Fibroblast of mammary gland (primary cell): ENCODE results near the gene TACC3.

Source experiments
- DNase-seq: peaks from one replicate; pipeline ENCODE4 v3.0.0-alpha.2; 2010; ENCODE audit warnings: low read depth
- H3K4me3 ChIP-seq: 2 replicates; pipeline ENCODE4 v1.5.1; 2011; ENCODE audit warnings: low read depth, mild to moderate bottlenecking, low read length, moderate library complexity; ENCODE audit not compliant: control insufficient read depth
- TF ChIP-seq, protein P1 (sequence below): conservative IDR thresholded peaks from 2 replicates; pipeline ENCODE4 v1.5.1; 2011; ENCODE audit warnings: low read depth, low read length, inconsistent platforms; ENCODE audit not compliant: control insufficient read depth, insufficient read depth

Gene TACC3

DNA sequence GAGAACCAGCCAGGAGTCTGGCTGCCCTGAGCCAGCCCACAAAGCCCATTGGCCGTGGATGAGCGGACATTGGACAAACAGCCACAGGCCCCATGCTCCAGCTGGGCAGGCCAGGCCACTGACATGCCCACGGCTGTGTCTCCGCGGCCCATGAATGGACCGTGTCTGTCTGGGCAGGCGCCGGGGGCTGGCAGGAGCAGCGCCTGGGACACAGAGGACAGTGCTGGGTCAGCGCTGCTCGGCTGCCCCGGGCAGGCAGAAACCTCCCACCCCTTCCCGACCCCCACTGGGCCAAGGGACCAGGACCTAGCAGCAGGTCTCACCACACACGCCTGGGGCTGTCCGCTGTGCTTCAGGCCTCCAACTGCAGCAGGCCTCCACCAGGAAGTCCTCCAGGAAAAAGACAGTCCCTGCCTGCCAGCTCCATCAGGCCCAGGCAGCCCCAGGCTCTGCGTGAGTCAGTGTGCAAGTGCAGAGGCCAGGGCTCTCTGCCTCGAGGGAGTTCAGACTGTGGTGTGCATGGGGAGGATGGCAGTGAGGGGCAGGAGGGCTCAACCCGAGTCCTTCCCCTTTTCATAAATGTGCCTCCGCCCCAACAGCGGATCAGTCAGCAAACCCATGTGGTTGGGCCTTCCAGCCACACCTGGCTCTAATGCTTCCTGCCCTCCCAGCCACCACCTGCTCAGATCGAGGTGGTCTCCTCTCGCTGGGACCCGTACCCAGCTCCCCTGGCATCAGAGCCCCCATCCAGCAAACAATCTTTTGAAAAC is 54.6 kb downstream of the TACC3 start:
- no peak overlapping the region for H3K4me3 ChIP-seq
- no peak for DNase-seq
- TF ChIP-seq, protein P1, sequence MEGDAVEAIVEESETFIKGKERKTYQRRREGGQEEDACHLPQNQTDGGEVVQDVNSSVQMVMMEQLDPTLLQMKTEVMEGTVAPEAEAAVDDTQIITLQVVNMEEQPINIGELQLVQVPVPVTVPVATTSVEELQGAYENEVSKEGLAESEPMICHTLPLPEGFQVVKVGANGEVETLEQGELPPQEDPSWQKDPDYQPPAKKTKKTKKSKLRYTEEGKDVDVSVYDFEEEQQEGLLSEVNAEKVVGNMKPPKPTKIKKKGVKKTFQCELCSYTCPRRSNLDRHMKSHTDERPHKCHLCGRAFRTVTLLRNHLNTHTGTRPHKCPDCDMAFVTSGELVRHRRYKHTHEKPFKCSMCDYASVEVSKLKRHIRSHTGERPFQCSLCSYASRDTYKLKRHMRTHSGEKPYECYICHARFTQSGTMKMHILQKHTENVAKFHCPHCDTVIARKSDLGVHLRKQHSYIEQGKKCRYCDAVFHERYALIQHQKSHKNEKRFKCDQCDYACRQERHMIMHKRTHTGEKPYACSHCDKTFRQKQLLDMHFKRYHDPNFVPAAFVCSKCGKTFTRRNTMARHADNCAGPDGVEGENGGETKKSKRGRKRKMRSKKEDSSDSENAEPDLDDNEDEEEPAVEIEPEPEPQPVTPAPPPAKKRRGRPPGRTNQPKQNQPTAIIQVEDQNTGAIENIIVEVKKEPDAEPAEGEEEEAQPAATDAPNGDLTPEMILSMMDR = no peak

DNA sequence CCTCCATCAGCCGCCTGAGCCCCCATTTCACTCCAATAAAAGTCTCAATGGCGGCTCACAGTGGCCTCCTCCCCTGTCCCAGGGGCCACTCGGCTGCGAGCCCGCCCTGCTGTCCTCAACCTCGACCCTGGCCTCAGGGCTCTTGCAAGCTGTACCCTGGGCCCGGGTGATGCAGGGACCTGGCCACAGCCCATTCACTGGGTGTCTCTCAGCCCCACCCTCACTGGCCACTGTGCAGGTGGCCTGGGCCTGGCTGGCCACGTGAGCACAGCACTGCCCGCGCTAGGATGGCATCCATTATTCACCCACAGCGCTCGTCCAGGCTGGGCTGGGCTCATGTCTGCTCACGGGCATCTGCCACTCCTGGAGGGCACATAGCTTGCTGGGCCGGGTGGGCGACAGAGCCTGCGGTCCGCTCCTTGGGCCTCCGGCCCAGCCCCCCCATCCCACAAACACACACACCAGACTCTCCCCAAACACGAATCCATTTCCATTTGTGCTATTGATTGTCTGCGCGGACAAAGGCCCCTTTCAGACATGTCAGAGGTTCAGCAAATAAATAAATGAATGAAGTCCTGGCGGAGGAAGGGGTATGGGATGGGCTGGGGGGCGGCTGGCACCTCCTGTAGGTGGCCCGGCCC is 55.3 kb downstream of the TACC3 start:
- no peak for DNase-seq
- TF ChIP-seq, protein P1 = no peak
- no peak overlapping the region for H3K4me3 ChIP-seq

DNA sequence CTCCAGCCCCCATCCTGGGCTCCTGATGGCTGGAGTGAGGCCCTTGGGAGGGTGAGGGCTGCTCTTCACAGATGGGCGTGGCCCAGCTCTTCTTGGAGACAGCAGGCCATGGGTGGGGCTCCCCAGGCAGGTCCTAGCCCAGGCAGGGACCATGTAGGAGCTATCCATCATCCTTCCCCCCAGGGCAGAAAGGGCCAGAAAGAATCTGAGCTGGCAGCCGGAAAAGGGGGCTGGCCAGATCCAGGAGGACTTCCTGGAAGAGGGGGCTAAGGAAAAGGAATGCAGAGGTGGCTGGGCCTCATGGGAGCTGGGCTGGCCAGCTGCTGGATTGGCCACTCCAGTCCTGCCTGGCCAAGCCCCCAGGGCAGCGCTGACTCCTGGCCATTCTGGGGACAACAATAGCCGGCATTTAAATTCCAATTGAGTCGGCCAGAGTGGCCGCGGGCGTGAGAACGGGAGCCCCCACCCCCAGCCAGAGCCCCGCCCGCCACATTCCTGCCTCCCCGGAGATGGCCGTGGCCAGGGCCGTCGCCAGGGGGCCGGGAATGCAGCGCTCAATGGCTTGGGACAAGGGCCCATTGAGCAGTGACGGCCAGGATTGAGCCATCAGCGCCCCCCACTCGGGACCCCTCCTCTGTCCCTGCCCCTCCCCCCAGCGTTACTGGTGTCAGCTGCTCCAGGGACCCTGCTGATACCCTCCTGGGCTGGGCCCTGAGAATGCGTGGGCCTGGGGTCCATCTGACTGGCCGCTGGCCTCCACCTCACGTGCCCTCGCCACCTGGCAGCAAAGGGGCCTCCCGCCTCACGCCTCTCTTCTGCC is 56.7 kb downstream of the TACC3 start:
- no peak for DNase-seq
- no peak overlapping the region for H3K4me3 ChIP-seq
- TF ChIP-seq, protein P1 = no peak

DNA sequence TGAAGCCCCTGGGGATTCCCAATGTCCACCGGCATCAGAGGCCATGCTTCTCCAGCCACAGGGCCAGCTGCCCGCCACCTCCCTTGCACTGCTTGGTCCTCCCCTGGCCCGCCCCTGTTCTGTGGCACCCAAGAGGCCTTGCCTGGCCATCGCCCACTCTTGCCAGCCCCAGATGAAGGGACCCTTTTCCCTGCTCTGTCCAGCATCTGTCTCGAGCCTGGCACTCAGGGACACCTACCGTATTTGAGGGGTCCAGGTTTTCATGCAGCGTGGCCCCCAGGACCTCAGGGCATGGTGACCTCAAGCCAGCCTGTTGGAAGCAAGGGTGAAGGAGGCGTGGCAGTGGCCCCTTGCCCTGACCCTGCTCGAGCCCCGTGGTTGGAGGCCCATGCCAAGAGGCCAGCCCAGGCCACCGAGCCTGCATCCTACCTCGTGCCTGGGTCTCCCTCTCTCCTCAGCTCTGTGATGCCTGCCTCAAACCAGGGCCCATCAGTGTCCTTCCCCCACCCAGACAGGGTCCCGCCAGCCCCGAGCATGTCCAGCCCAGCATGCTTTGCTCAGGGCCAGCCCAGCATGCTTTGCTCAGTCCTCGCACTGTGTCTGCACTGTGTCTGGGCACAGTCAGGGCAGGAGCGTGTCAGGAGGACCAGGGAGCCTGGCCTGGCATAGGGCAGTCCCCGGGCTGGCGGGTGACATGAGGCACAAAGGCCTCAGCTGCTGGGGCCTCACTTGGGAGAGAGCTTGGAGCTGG is 57.5 kb downstream of the TACC3 start:
- DNase-seq = no peak
- H3K4me3 ChIP-seq = no peak overlapping the region
- TF ChIP-seq, protein P1 = no peak

DNA sequence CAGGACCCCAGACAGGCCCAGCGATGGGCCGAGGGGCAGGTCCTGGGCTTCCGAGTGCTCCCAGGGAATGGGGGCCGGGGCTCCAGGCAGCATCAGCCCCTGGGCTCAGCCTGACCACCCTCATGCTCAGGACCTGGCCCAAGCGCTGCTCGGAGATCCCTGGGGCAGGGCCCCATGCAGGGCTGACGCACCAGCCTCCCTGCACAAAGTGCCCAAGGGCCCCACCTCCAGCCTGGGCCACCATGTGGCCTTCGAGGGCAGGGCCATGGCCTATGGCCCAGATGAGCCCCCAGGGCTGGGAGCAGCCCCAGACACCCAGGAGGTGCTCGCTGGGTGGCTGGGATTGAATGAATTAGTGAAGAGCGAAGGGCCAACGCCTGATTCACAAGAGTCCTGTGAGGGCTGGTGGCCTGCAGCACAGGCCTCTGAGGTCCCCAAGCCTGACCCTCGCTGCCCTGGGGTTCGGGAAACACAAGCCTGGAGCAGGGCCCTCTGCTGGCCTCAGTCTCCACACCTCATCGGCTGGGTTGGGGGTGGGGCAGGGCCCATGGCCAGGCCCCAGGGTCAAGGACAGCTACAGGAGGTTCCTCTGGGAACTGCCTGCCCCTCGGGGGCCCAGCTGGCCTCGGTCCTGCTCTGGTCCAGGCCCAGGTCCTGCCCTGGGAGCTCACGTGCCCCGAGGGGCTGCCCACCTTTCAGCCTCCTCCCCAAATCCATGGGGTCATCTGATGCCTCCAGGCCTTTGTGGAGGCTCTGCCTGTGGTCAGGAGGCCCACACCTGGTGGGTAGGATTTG is 58.5 kb downstream of the TACC3 start:
- no peak for DNase-seq
- TF ChIP-seq, protein P1 = no peak

DNA sequence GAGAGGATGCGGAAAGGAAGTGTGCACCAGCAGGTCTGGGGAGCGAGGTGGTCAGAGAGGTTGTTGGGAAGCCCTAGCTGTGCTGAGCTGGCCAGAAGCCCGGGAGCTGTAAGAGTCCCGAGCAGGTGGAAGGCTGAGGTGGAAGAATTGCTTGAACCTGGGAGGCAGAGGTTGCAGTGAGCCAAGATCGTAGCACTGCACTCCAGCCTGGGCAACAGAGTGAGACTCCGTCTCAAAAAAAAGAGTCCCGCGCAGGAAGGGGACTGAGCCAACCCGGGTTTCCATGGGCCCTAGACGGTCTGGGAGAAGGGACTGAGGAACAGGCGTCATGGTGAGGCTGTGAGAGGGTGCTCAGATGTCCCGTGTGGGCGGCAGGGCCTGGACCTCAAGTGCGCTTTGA is 59.1 kb downstream of the TACC3 start:
- DNase-seq = no peak

More for the DNA sequence above, 58.5 kb downstream of the TACC3 start:
- no peak overlapping the region for H3K4me3 ChIP-seq

More for the DNA sequence above, 59.1 kb downstream of the TACC3 start:
- no peak overlapping the region for H3K4me3 ChIP-seq
- TF ChIP-seq, protein P1 = no peak
